K562 (cell line): ENCODE results near the gene SLC35A2. TPM values are rescaled to one million over a fixed set of nuclear protein-coding genes. Genes with fewer than 3 reads are reported as not detected.
A peak's percentile ranks its signal among the peaks of the same experiment; 100 is the strongest.

Experiments used
- ELF2 ChIP-seq: fragments of 250-450 bp; sonication (Bioruptor Pico); IDR thresholded peaks from 2 replicates; pipeline ENCODE4 v1.5.0; 2021; ENCODE audit warnings: mild to moderate bottlenecking
- FOXK1 ChIP-seq: sonication (generic); formaldehyde crosslinking; IDR thresholded peaks from 2 replicates; pipeline ENCODE4 v1.8.0; 2022; ENCODE audit warnings: missing genetic modification reagents, mild to moderate bottlenecking, borderline replicate concordance
- GTF2B ChIP-seq: IDR thresholded peaks from 2 replicates; pipeline ENCODE4 v1.6.1; 2011; ENCODE audit not compliant: insufficient read length; ENCODE audit errors: extremely low read depth
- HDAC6 ChIP-seq: IDR thresholded peaks from 2 replicates; pipeline ENCODE4 v1.6.1; 2012; ENCODE audit warnings: low read depth, mild to moderate bottlenecking, control low read depth, inconsistent platforms, low read length, moderate library complexity
- NR3C1 ChIP-seq: sonication (generic); formaldehyde crosslinking; IDR thresholded peaks from 2 replicates; pipeline ENCODE4 v1.8.1; 2022; ENCODE audit warnings: missing genetic modification reagents
- RBBP5 ChIP-seq: fragments of 200-600 bp; sonication (generic); IDR thresholded peaks from 2 replicates; pipeline ENCODE4 v1.6.1; 2012; ENCODE audit warnings: borderline replicate concordance, mild to moderate bottlenecking, low read length, control low read depth, inconsistent platforms; ENCODE audit not compliant: insufficient read depth, poor library complexity, severe bottlenecking
- SMAD1 ChIP-seq: fragments of 150-350 bp; IDR thresholded peaks from 2 replicates; pipeline ENCODE4 v1.6.1; 2014; ENCODE audit warnings: low read length, low read depth; ENCODE audit not compliant: partially characterized antibody
- TGIF2 ChIP-seq: sonication (generic); formaldehyde crosslinking; IDR thresholded peaks from 2 replicates; pipeline ENCODE4 v1.8.1; 2022; ENCODE audit warnings: mild to moderate bottlenecking, missing genetic modification reagents, moderate library complexity
- USF1 ChIP-seq: sonication (generic); formaldehyde crosslinking; IDR thresholded peaks from 2 replicates; pipeline ENCODE4 v1.9.0; 2022; ENCODE audit warnings: mild to moderate bottlenecking, missing genetic modification reagents
- polyA plus RNA-seq, 8 experiments: library from polyadenylated mRNA; depleted of rRNA in 4 of 8; stranded (reverse) in 5 of 8; unstranded in 3 of 8; fragments of >200 nt; fragmentation: Nextera tagmentation in 2 of 8; fragmentation: Illumina TruSeq in 1 of 8; extraction: Ambion mirVana in 2 of 8; extraction: Trizol in 1 of 8; gene quantifications; 2 replicates each; pipeline versions ENCODE4 v1.2.1 to v1.2.3, GENCODE V29; 2011 to 2014; ENCODE audit warnings: inconsistent platforms in 1 of 8, missing spikeins in 1 of 8
- total RNA-seq, 7 experiments: library from RNA; depleted of rRNA in 6 of 7; stranded (reverse); fragments of >200 nt in 6 of 7; fragmentation: Illumina TruSeq in 2 of 7; extraction: Trizol in 2 of 7; gene quantifications; 2 replicates each; pipeline versions ENCODE4 v1.2.1 to v1.2.3, GENCODE V29; 2011 to 2021; ENCODE audit warnings: low replicate concordance in 1 of 7
- TF ChIP-seq, protein P1 (sequence below): sonication (generic); formaldehyde crosslinking; IDR thresholded peaks from 2 replicates; pipeline ENCODE4 v1.8.0; 2022; ENCODE audit warnings: mild to moderate bottlenecking, missing genetic modification reagents
- TF ChIP-seq, protein P2 (sequence below), 2 experiments: fragments of 450-650 bp; formaldehyde crosslinking in 1 of 2; IDR thresholded peaks; 2 replicates each; pipeline versions ENCODE4 v1.4.0 to v1.6.1; 2014 to 2020; ENCODE audit warnings: mild to moderate bottlenecking in 2 of 2, borderline replicate concordance in 1 of 2, low read depth in 1 of 2

SLC35A2 gene
- total and polyA plus RNA-seq, 9 of the 15 experiments (the other 6 are each of a cell fraction or from before 2014, with no cell fraction given) = 3.3 to 38.9 (median 20.0) TPM

GRCh38 chrX:48918643-48919340 is 7.3 kb upstream of the SLC35A2 start, which contains the start of gene PIM2 (continued):
- TF ChIP-seq, protein P1, sequence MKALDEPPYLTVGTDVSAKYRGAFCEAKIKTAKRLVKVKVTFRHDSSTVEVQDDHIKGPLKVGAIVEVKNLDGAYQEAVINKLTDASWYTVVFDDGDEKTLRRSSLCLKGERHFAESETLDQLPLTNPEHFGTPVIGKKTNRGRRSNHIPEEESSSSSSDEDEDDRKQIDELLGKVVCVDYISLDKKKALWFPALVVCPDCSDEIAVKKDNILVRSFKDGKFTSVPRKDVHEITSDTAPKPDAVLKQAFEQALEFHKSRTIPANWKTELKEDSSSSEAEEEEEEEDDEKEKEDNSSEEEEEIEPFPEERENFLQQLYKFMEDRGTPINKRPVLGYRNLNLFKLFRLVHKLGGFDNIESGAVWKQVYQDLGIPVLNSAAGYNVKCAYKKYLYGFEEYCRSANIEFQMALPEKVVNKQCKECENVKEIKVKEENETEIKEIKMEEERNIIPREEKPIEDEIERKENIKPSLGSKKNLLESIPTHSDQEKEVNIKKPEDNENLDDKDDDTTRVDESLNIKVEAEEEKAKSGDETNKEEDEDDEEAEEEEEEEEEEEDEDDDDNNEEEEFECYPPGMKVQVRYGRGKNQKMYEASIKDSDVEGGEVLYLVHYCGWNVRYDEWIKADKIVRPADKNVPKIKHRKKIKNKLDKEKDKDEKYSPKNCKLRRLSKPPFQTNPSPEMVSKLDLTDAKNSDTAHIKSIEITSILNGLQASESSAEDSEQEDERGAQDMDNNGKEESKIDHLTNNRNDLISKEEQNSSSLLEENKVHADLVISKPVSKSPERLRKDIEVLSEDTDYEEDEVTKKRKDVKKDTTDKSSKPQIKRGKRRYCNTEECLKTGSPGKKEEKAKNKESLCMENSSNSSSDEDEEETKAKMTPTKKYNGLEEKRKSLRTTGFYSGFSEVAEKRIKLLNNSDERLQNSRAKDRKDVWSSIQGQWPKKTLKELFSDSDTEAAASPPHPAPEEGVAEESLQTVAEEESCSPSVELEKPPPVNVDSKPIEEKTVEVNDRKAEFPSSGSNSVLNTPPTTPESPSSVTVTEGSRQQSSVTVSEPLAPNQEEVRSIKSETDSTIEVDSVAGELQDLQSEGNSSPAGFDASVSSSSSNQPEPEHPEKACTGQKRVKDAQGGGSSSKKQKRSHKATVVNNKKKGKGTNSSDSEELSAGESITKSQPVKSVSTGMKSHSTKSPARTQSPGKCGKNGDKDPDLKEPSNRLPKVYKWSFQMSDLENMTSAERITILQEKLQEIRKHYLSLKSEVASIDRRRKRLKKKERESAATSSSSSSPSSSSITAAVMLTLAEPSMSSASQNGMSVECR (CRISPR knock-in tag) = peak; percentile 58; the same call in 1 of the 2 replicates
- 0 out of 2 replicates have a peak, but pooled peaks have one; percentile 66 for TF ChIP-seq NR3C1 (CRISPR knock-in tag)
- TF ChIP-seq, protein P2, sequence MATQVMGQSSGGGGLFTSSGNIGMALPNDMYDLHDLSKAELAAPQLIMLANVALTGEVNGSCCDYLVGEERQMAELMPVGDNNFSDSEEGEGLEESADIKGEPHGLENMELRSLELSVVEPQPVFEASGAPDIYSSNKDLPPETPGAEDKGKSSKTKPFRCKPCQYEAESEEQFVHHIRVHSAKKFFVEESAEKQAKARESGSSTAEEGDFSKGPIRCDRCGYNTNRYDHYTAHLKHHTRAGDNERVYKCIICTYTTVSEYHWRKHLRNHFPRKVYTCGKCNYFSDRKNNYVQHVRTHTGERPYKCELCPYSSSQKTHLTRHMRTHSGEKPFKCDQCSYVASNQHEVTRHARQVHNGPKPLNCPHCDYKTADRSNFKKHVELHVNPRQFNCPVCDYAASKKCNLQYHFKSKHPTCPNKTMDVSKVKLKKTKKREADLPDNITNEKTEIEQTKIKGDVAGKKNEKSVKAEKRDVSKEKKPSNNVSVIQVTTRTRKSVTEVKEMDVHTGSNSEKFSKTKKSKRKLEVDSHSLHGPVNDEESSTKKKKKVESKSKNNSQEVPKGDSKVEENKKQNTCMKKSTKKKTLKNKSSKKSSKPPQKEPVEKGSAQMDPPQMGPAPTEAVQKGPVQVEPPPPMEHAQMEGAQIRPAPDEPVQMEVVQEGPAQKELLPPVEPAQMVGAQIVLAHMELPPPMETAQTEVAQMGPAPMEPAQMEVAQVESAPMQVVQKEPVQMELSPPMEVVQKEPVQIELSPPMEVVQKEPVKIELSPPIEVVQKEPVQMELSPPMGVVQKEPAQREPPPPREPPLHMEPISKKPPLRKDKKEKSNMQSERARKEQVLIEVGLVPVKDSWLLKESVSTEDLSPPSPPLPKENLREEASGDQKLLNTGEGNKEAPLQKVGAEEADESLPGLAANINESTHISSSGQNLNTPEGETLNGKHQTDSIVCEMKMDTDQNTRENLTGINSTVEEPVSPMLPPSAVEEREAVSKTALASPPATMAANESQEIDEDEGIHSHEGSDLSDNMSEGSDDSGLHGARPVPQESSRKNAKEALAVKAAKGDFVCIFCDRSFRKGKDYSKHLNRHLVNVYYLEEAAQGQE (IDR thresholded peaks at IDR 0.05; ENCODE audit: borderline replicate concordance) = peak; percentile 81
- TF ChIP-seq, protein P2 (CRISPR knock-in tag; IDR thresholded peaks at IDR 0.05; ENCODE audit: low read depth) = no peak; the same call in 1 of the 2 replicates
- TF ChIP-seq TGIF2 (CRISPR knock-in tag) = no peak
- peak; percentile 62; the same call in 1 of the 2 replicates for TF ChIP-seq ELF2
- TF ChIP-seq HDAC6 = no peak
- peak; percentile 77 for TF ChIP-seq SMAD1
- peak; percentile 25 for TF ChIP-seq RBBP5
- peak; percentile 92 for TF ChIP-seq USF1
- peak; percentile 47 for TF ChIP-seq GTF2B
- 0 out of 2 replicates have a peak, but pooled peaks have one; percentile 32 for TF ChIP-seq FOXK1 (CRISPR knock-in tag)
